Measurements from ENCODE around the gene NPVF.

Gene NPVF

DNA sequence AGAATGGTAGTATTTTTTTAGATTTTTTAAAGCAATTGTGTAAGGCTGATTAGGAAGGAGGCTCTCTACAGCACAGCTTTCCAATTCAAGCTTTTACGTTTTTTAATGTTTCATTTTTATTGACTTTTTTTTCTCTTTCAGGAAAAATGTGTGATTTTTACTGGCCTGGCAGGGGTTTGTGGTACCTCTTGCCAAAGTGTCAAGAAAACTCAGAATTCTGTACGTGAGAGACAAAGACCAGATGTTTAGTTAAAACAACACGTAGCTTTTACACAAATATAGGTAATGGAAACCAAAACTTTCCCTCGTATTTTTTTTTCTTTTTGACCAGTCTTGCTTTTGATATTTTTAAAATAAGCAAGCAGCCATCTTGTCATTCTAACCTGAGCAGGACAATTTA, 6.0 kb upstream of the NPVF start:
- no peak for DNase-seq (ENCODE audit: low read depth)

DNA sequence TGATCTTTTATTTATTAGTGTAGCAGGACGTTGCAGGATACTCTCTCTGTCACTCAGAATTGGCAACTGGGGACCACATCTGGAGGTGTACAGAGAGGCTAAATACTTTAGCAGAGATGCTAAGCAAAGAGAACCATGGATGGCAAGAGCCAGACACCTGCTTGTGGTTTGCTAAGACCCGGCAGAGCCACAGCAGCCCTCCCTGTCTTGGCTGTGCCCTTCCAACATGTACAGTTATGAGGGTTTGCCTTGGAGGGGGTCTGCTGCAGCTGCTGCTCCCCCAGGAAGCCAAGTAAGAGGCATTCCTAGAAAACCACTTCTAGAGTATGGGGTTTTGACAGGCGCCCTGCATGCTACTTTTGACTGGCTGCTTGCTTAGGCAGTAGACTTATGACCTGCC, 5.1 kb downstream of the NPVF start:
- DNase-seq (ENCODE audit: low read depth) = no peak

DNA sequence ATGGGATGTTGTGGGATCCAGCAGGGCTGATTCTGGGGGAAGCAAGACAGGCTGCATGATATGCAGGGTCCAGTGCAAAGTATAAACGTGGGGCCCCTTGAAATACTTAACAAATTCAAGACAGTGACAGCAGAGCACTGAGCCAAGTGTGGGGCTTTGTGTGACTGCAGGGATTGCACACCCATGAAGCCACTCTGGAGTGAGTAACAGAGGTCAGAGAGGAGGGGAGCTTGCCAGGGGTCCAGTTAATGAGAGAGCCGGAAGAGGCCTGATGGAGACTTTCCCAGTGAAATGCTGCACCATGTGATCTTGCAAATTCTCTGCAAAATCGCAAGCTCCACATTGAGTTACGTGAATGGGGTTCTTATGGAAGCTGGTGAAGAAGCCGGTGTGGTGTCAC, 5.6 kb downstream of the NPVF start:
- no peak for DNase-seq (ENCODE audit: low read depth)

DNA sequence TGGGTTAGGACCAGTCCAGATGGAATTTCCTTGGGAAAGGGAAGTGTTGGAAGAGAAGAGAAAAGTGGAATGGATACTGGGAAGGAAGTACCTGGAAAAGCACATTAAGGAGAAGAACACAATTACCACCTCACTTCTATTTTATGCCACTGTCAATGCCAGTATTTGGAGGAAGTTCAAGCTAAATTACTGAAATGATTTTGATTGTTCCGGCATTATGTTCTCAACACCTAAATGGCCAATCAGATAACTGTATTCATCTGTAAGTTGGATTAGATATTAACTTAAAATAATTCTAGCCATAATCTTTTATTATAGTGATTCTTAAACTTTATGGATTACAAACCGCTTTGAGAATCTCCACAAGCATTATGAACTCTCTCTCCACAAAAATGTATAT, 7.3 kb downstream of the NPVF start:
- no peak for DNase-seq (ENCODE audit: low read depth)

DNA sequence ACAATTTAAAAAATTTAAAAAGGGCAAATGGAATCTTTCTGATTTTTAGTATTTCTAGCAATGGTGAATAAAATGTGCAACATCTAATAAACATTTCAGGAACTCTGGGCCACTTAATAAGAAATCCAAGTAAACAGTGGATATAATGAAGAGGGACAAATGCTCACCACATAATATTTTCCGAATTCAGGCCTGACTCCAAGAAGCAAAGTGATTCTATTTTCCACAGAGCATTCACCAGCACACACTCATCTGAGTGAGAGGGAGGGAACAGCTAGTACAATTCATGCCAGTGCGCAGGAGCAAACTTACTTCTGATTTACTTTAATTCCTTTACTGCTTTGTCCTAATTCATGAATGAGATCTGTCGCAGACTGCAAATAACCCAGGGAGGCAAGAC, 10.1 kb downstream of the NPVF start:
- DNase-seq (ENCODE audit: low read depth) = no peak

DNA sequence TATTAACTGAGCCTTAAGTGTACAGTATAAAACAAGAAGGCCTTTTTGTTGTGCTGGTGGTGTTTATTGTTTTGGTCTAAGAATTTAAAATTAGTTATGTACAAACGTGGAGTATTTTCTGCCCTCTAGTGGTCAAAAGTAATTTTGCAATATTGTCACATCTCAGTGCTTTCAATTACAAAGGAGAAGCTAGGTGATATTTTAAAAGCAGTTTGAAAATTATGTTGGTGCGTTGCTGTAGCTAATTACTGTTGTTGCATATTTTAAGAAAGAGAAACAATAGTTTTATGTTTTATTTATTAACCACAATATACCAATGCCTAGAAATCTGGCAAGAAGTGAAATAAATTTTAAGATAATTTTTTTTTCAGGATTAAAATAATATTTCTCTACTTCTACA, 11.4 kb downstream of the NPVF start:
- DNase-seq (ENCODE audit: low read depth) = no peak

DNA sequence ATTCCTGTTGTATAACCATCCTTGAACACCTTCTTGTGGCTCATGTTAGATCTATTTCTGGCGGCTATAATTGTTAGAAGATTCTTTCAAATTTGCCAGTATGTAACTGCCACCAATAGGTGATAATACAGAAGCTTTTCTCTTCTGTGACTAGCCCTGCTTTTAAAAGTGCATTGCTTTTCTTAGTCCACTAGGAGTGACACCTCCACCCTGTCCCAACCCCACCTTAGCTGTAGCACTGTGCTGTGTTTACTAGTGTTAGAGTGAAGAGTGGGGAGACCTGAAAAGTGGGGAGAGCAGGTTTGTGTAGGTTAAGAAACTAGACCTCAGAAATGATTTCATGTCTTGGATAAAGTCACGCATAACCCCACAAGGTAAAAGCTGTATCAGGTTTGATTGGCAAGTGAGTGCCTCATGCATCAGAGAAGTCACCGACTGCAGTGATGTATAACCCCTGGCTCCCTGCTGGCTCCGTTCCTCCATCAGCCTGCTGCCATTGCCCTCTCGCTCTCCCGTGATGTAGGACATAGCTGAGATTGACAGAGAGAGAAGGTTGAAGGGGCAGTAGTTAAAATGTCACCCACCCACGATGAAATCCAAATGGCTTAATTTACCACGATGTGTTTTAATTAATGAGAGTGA, 12.5 kb downstream of the NPVF start:
- DNase-seq (ENCODE audit: low read depth) = no peak

DNA sequence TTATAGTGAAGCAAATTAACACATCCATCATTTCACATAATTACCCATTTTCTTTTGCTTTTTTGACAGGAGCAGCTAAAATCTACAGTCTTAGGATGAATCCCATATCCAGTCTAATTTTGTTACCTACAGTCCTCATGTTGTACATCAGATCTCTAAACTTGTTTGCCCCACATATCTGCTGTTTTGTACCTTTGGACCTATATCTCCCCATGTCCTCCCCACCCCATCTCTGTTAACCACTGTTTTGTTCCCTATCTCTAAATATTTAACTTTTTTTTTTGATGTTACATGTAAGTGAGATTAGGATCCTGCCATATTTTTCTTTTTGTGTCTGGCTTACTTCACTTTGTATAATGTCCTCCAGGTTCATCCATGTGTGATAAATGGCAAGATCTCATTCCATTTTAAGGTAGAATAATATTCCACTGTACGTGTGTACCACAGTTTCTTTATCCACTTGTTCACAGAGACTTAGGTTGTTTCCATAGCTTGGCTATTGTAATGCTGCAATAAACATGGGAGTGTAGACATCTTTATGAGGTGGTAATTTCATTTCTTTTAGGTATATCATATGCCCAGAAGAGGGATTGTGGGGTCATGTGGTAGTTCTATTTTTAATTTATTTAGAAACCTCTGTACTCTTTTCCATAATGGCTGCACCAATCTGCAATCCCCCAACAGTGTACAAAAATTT, 19.6 kb downstream of the NPVF start:
- no peak for DNase-seq (ENCODE audit: low read depth)

DNA sequence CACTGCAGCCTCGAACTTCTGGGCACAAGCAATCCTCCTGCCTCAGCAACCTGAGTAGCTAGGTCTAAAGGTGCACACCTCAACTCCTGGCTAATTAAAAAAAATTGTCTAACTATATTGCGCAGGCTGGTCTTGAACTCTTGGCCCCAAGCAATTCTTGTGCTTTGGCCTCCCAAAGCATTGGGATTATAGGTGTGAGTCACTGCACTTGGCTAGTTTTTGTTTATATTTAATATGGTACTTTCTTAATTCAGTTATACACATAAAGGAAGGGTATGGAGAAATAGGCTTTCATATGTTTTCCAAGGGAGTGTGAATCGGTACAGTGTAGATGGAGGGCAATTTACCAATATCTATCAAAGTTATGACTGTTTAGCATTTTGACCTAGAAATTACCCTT, 20.4 kb downstream of the NPVF start:
- no peak for DNase-seq (ENCODE audit: low read depth)

DNA sequence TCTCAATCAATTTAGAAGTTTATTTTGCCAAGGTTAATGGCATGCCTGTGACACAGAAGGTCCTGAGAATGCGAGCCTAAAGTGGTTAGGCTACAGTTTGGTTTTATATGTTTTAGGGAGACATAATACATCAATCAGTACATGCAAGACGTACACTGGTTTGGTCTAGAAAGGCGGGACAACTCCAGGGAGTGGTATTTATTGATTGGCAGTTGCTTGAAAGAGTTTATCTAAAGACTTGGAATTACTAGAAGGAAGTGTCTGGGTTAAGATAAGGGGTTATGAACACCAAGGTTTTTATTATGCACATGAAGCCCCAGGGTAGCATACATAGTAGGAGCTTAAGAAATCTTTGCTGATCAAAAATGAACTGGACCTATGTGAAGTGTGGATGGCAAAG, 21.5 kb downstream of the NPVF start:
- no peak for DNase-seq (ENCODE audit: low read depth)

DNA sequence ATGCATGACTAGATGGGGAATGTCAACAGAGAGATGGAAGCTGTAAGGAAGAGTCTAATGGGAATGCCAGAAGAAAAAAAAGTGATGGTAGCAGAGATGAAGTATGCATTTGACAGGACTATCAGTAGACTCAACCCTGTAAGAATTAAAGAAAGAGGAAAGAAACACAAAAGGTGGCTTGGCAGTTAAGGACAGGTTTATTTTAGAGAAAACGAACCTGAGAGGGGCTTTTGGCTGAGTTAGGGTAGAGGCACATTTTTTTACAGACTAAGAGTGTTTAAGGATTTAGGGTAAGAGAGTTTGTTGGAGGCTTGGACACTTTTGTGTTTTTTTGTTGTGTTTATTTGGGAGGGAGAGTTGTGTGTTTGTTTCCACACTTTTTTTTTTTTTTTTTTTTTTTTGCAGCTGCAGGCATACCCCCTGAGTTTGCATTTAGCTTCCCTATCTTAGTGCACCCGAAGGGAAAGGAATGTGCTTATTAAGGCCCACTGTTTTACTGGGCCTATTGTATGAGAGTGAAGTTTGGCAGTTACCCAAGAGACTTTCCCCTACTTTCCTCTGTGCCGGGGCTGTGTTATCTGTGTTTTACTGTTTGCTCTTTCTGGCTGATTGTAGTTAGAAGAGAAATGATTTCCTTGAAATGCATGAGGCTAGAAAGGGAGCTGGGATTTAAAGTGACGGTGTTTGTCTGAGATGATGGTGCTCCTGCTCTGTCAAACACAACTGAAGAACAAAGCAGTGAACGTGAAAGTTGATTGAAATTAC, 32.0 kb downstream of the NPVF start:
- no peak for DNase-seq (ENCODE audit: low read depth)

DNA sequence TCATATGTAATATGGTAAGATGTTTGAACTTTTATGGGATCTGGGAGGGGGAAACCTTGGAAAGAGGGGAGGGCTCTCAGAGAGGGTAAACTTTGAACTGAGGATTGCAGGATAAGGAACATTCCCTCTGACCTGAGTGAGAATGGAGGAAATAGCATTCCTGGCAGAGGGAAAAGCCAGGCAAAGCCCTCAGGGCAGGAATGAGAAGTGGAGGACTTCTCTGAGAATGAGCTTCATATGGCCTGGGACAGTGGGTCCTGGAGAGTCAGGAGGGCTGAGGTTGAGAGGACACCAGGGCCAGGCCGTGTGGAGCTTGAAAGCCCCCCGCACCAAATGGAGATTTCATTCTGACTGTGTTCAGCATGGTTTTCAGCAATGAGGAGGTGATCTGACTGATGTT, 34.2 kb downstream of the NPVF start:
- no peak for DNase-seq (ENCODE audit: low read depth)

DNA sequence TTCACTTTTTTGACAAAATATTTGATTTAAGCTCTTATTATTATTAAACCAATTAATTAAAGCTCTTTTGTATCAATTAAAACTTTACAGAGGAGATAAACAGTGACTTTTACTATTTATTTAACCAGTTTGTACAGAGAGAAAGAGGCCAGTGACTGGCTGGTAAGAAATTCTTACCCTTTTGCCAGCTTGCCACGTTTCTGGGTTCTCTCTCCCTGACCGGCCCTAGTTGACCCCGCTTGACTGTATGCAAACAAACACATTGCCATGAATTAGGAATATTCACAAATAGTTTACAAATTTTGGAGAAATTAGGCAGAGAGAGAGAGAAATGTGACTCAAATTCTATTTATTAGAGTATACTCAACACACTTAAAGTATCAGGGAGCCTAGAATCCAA, 36.2 kb downstream of the NPVF start:
- no peak for DNase-seq (ENCODE audit: low read depth)

DNA sequence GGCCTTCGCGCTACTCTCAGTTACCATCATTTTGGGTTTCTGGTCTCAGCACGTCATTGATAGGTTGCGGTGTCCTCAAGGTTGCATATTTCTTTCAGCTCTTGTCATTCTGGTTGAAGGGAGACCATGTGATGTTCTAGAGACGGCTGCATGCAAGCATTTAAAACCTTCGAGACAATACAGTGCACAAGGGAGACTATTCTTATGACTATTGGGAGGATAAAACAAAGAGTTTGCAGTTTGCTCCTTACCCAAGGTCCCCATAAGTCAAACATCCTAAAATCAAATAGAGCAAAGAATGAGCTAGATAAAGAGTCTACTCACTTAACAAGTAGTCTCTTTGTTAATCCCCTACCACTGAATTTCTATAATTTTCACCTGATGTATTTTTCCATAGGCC, 39.1 kb downstream of the NPVF start:
- DNase-seq (ENCODE audit: low read depth) = no peak

DNA sequence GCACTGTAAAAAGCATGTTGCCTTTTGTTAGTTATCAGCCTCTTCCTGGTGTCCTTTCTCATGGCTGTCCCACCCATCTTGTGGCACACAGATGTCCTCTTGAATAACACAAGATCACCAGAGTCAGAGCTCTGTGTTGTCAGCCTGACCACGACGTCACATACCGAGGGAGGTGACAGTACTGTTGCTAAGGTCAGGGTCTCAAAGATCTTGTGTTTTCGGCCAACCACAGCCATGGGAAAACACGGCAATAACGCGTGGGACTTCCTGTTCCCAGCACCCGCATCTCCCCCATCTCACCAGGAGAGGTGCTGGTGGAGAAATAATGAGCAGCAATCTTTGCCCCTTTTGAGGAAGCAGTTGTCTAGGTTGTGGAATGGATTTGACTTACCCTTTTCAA, 40.4 kb downstream of the NPVF start:
- no peak for DNase-seq (ENCODE audit: low read depth)

DNA sequence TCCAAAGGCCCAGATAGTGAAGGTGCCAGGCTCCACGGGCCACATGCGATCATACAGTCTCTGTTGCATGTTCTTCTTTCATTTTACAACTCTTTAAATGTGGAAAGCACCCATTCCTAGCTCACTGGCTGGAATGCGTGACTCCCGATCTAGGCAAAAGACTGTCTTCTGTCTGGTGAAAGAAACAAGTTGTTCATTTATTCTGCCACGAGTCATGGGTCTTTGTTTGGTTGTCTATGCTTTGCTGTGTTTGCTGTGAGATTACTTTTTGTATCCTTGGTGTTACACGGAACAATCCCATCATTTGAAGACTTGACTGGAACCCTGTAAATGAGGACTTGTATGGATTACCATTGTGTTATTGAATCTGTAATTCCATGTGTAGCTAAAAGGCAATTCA, 41.9 kb downstream of the NPVF start:
- no peak for DNase-seq (ENCODE audit: low read depth)

DNA sequence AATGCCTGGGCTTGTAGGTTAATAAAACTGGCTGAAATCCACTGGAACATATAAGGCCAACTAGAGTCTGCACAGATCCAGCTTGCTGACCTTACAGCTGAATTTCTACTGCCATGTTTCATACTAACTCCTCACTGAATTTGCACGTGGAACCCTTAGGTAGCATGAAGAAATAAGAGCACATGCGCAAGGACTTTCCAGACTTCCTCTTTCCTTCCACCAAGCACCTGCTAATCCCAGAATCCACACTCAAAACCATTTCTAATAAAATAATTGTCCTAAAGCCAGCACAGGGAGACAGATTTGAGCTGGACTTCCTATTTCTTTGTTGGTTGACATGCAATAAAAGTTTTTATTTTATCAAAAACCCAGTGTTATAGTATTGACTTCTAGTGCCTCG, 46.8 kb downstream of the NPVF start:
- no peak for DNase-seq (ENCODE audit: low read depth)

DNA sequence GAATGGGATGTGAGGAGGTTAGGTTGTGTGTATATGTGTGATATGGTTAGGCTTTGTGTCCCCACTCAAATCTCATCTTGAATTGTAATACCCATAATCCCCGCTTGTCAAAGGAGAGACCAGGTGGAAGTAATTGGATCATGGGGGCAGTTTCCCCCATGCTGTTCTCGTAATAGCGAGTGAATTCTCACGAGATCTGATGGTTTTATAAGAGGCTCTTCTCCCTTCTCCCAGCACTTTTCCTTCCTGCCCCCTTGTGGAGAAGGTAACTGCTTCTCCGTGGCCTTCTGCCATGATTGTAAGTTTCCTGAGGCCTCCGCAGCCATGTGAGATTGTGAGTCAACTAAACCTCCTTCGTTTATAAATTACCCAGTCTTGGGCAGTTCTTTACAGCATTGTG, 47.3 kb downstream of the NPVF start:
- no peak for DNase-seq (ENCODE audit: low read depth)

DNA sequence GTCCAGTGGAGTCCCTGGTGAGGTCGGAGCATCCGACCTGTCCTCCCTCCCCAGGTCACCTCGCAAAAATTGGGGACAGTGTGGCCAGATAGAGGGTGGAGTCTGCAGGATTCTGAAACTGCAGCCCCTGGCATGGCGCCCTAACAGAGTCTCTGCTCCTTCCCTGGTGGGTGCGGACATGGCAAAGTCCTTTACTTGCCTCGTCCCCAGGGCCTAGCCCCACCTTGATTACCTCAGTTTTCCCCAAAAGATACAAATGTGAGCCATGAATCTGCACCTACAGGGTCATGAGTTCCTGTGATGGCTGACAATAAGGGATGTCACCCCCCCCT, 47.7 kb downstream of the NPVF start:
- DNase-seq (ENCODE audit: low read depth) = no peak

DNA sequence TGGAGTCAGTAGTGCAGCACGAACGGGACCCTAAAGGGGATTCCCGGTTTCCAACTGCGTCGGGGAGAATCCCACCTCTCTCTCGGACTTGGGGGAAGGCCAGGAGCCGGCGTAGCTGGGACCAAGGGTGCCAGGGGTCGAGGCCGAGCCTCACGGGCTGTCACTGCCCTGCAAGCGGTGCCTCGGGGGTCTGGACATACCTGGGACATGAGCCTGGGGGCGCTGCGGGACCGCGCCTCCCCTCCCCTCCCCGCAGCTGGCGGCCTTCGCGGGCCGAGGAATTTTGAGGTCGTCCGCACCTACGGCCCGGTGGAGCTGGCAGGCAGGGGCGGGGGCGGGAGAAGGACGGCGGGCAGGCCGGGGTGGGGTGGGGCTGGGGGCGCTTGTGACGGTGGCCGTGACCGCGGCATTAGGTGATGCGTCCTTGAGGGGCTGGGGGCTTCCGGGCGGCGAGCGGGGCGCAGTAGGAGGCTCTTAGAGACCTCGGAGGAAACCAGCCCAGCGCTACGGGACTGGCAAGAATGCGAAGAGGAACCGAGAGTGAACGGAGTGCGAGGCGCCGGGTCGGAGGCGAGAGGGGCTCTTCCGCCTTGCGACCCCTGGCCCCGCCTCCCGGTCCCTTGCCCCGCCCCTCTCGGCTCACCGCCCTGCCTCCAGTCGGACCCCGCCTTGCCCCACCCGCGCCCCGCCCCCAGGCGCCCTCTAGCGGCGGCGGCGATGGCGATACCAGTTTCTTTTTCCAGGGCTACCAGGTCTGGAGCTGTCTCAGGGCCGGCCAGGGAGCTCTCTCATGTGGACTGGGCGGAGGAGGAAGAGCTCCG, 48.3 kb downstream of the NPVF start:
- peak; percentile 95 for DNase-seq (ENCODE audit: low read depth)

DNA sequence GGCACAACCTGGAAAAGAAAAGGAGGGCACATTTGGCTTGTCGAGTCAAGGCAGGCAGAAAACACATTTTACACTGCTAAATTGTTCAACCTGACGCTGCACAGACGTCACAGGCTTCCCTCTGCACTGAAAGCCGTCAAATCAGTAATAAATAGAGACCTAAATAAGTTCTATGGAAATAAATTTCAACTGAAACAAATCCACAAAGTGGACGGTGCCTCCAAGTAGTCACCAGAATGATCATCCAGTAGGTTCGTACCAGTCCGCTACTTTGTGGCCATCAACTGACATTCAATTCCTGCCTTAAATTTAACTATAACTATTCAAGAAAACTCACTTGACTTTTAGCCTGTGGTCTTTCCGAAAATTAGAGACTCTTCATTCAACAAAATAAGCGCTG, 49.0 kb downstream of the NPVF start:
- no peak for DNase-seq (ENCODE audit: low read depth)
